HepG2 (cell line): Measurements from ENCODE around the gene ARFGEF3. TPM values are rescaled to one million over a fixed set of nuclear protein-coding genes. Genes with fewer than 3 reads are reported as not detected.

Experiments used
- HDAC2 ChIP-seq: sonication (generic); formaldehyde crosslinking; IDR thresholded peaks from 2 replicates; pipeline ENCODE4 v1.4.0; 2020; ENCODE audit warnings: missing genetic modification reagents
- KAT2B ChIP-seq: fragments of 150-350 bp; IDR thresholded peaks from 2 replicates; pipeline ENCODE4 v1.6.1; 2014; ENCODE audit warnings: low read depth, low read length, borderline replicate concordance
- MLLT10 ChIP-seq: sonication (generic); formaldehyde crosslinking; IDR thresholded peaks from 2 replicates; pipeline ENCODE4 v1.4.0; 2020; ENCODE audit warnings: missing genetic modification reagents
- MYNN ChIP-seq: sonication (generic); formaldehyde crosslinking; IDR thresholded peaks from 2 replicates; pipeline ENCODE4 v1.4.0; 2020; ENCODE audit warnings: mild to moderate bottlenecking, low read depth, missing genetic modification reagents
- SATB2 ChIP-seq: sonication (generic); formaldehyde crosslinking; IDR thresholded peaks from 2 replicates; pipeline ENCODE4 v1.5.0; 2020; ENCODE audit warnings: missing genetic modification reagents
- SIX4 ChIP-seq: sonication (generic); formaldehyde crosslinking; IDR thresholded peaks from 2 replicates; pipeline ENCODE4 v1.4.0; 2020; ENCODE audit warnings: missing genetic modification reagents
- TBP ChIP-seq: sonication (generic); formaldehyde crosslinking; IDR thresholded peaks from 2 replicates; pipeline ENCODE4 v1.5.0; 2020; ENCODE audit warnings: missing genetic modification reagents
- ZNF605 ChIP-seq: sonication (generic); formaldehyde crosslinking; IDR thresholded peaks from 2 replicates; pipeline ENCODE4 v1.8.0; 2022; ENCODE audit warnings: mild to moderate bottlenecking, missing genetic modification reagents
- ZNF768 ChIP-seq: sonication (generic); formaldehyde crosslinking; IDR thresholded peaks from 2 replicates; pipeline ENCODE4 v1.4.0; 2020; ENCODE audit warnings: missing genetic modification reagents
- ZNF772 ChIP-seq: sonication (generic); formaldehyde crosslinking; IDR thresholded peaks from 2 replicates; pipeline ENCODE4 v1.5.0; 2020; ENCODE audit warnings: mild to moderate bottlenecking, missing genetic modification reagents
- polyA plus RNA-seq, 8 experiments: library from polyadenylated mRNA; depleted of rRNA in 3 of 8; stranded (reverse) in 7 of 8; unstranded in 1 of 8; fragments of >200 nt; fragmentation: Illumina TruSeq in 4 of 8; extraction: Trizol in 4 of 8; gene quantifications; 2 replicates each; pipeline versions ENCODE4 v1.2.1 to v1.2.3, GENCODE V29; 2011 to 2016; ENCODE audit warnings: low read depth in 4 of 8, missing spikeins in 1 of 8, mixed read lengths in 1 of 8; ENCODE audit not compliant: insufficient read depth in 1 of 8
- total RNA-seq, 5 experiments: library from RNA; depleted of rRNA; stranded (reverse); fragments of >200 nt; fragmentation: Illumina TruSeq; extraction: Trizol; gene quantifications; 2 replicates each; pipeline ENCODE4 v1.2.3, GENCODE V29; 2016; ENCODE audit warnings: low read depth in 1 of 5
- TF ChIP-seq, protein P1 (sequence below): sonication (generic); formaldehyde crosslinking; IDR thresholded peaks from 2 replicates; pipeline ENCODE4 v1.9.0; 2021; ENCODE audit warnings: missing genetic modification reagents, borderline replicate concordance
- TF ChIP-seq, protein P2 (sequence below): sonication (generic); formaldehyde crosslinking; IDR thresholded peaks from 2 replicates; pipeline ENCODE4 v1.4.0; 2020; ENCODE audit warnings: missing genetic modification reagents, borderline replicate concordance
- TF ChIP-seq, protein P3 (sequence below): sonication (generic); formaldehyde crosslinking; IDR thresholded peaks from 2 replicates; pipeline ENCODE4 v1.4.0; 2020; ENCODE audit warnings: missing genetic modification reagents
- TF ChIP-seq, protein P4 (sequence below): sonication (generic); formaldehyde crosslinking; conservative IDR thresholded peaks from 2 replicates; pipeline ENCODE4 v1.8.1; 2023; ENCODE audit warnings: missing genetic modification reagents

The ARFGEF3 gene
- total and polyA plus RNA-seq, 2 of the 13 experiments (the other 11 are each of a cell fraction or from before 2014, with no cell fraction given), result 0.60 to 2.6 TPM

DNA sequence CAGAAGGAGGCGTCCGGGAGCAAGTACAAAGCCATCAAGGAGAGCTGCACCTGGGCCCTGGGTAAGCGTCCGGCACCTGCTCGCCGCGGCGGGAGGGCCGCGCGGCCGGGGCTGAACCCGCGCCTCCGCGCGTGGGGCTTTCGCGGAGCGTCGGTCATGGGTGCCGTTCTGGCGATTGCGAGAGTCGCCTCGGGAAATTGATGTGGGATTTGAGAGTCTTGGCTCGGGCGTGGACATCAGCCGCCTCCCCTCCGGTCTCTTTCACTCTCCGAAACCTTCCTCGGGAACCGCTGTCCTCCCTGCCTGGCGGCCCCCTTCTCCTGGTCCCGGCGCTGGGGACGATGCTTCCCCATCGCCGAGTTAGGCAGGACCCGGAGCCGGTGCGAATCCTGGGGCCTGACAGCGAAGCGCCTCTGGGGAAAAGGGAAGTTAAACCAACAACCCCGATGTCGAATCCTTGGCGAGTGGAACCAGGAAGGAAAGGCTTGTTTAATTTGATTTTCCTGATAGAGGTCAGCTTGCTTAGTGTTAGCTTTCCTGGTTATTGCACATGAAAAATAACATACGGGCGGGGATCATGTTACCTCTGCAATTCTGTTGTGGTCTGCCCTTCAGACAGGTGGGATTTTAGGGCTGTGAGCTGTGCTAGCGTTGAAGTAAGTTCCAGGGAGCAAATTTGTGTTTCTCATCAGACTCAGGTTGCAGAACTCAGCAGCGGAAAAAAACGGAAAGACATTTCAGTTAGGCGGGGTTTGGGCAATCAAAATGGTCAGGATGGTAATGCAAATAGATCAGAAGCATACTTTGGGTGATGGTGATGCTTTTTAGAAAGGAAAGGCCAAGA, 594 bp downstream of the ARFGEF3 start (continued):
- TF ChIP-seq, protein P1, sequence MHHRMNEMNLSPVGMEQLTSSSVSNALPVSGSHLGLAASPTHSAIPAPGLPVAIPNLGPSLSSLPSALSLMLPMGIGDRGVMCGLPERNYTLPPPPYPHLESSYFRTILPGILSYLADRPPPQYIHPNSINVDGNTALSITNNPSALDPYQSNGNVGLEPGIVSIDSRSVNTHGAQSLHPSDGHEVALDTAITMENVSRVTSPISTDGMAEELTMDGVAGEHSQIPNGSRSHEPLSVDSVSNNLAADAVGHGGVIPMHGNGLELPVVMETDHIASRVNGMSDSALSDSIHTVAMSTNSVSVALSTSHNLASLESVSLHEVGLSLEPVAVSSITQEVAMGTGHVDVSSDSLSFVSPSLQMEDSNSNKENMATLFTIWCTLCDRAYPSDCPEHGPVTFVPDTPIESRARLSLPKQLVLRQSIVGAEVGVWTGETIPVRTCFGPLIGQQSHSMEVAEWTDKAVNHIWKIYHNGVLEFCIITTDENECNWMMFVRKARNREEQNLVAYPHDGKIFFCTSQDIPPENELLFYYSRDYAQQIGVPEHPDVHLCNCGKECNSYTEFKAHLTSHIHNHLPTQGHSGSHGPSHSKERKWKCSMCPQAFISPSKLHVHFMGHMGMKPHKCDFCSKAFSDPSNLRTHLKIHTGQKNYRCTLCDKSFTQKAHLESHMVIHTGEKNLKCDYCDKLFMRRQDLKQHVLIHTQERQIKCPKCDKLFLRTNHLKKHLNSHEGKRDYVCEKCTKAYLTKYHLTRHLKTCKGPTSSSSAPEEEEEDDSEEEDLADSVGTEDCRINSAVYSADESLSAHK (CRISPR knock-in tag), result peak; percentile 82; the same call in 1 of the 2 replicates
- TF ChIP-seq, protein P2, sequence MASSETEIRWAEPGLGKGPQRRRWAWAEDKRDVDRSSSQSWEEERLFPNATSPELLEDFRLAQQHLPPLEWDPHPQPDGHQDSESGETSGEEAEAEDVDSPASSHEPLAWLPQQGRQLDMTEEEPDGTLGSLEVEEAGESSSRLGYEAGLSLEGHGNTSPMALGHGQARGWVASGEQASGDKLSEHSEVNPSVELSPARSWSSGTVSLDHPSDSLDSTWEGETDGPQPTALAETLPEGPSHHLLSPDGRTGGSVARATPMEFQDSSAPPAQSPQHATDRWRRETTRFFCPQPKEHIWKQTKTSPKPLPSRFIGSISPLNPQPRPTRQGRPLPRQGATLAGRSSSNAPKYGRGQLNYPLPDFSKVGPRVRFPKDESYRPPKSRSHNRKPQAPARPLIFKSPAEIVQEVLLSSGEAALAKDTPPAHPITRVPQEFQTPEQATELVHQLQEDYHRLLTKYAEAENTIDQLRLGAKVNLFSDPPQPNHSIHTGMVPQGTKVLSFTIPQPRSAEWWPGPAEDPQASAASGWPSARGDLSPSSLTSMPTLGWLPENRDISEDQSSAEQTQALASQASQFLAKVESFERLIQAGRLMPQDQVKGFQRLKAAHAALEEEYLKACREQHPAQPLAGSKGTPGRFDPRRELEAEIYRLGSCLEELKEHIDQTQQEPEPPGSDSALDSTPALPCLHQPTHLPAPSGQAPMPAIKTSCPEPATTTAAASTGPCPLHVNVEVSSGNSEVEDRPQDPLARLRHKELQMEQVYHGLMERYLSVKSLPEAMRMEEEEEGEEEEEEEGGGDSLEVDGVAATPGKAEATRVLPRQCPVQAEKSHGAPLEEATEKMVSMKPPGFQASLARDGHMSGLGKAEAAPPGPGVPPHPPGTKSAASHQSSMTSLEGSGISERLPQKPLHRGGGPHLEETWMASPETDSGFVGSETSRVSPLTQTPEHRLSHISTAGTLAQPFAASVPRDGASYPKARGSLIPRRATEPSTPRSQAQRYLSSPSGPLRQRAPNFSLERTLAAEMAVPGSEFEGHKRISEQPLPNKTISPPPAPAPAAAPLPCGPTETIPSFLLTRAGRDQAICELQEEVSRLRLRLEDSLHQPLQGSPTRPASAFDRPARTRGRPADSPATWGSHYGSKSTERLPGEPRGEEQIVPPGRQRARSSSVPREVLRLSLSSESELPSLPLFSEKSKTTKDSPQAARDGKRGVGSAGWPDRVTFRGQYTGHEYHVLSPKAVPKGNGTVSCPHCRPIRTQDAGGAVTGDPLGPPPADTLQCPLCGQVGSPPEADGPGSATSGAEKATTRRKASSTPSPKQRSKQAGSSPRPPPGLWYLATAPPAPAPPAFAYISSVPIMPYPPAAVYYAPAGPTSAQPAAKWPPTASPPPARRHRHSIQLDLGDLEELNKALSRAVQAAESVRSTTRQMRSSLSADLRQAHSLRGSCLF (CRISPR knock-in tag), result no peak
- TF ChIP-seq, protein P3, sequence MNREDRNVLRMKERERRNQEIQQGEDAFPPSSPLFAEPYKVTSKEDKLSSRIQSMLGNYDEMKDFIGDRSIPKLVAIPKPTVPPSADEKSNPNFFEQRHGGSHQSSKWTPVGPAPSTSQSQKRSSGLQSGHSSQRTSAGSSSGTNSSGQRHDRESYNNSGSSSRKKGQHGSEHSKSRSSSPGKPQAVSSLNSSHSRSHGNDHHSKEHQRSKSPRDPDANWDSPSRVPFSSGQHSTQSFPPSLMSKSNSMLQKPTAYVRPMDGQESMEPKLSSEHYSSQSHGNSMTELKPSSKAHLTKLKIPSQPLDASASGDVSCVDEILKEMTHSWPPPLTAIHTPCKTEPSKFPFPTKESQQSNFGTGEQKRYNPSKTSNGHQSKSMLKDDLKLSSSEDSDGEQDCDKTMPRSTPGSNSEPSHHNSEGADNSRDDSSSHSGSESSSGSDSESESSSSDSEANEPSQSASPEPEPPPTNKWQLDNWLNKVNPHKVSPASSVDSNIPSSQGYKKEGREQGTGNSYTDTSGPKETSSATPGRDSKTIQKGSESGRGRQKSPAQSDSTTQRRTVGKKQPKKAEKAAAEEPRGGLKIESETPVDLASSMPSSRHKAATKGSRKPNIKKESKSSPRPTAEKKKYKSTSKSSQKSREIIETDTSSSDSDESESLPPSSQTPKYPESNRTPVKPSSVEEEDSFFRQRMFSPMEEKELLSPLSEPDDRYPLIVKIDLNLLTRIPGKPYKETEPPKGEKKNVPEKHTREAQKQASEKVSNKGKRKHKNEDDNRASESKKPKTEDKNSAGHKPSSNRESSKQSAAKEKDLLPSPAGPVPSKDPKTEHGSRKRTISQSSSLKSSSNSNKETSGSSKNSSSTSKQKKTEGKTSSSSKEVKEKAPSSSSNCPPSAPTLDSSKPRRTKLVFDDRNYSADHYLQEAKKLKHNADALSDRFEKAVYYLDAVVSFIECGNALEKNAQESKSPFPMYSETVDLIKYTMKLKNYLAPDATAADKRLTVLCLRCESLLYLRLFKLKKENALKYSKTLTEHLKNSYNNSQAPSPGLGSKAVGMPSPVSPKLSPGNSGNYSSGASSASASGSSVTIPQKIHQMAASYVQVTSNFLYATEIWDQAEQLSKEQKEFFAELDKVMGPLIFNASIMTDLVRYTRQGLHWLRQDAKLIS, result no peak
- TF ChIP-seq MYNN (CRISPR knock-in tag) (no peak), TBP (CRISPR knock-in tag) (no peak), ZNF605 (CRISPR knock-in tag) (peak; percentile 45; the same call in 1 of the 2 replicates), KAT2B (no peak), ZNF772 (CRISPR knock-in tag) (0 out of 2 replicates have a peak, but pooled peaks have one; percentile 43), SIX4 (CRISPR knock-in tag) (0 out of 2 replicates have a peak, but pooled peaks have one; percentile 15), SATB2 (CRISPR knock-in tag) (peak; percentile 66; the same call in 1 of the 2 replicates), MLLT10 (no peak), ZNF768 (CRISPR knock-in tag) (peak; percentile 19; the same call in 1 of the 2 replicates), HDAC2 (no peak)
- TF ChIP-seq, protein P4, sequence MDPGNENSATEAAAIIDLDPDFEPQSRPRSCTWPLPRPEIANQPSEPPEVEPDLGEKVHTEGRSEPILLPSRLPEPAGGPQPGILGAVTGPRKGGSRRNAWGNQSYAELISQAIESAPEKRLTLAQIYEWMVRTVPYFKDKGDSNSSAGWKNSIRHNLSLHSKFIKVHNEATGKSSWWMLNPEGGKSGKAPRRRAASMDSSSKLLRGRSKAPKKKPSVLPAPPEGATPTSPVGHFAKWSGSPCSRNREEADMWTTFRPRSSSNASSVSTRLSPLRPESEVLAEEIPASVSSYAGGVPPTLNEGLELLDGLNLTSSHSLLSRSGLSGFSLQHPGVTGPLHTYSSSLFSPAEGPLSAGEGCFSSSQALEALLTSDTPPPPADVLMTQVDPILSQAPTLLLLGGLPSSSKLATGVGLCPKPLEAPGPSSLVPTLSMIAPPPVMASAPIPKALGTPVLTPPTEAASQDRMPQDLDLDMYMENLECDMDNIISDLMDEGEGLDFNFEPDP (CRISPR knock-in tag), result 0 out of 2 replicates have a peak, but pooled peaks have one; percentile 51
